Measurements from ENCODE around the gene ADARB2.

Gene ADARB2

GRCh38 chr10:1745780-1746456, 8.6 kb upstream of the ADARB2 start:
- Mint-ChIP-seq H3K4me3 (no peak overlapping the region), H3K9me3 (peaks cover 12% of the 10 kb centered on the region), H3K36me3 (ENCODE audit: low read depth) (peaks cover 4% of the 10 kb centered on the region), H3K27me3 (peaks cover 54% of the 10 kb centered on the region), H3K27ac (no peak overlapping the region), H3K4me1 (ENCODE audit: low read depth) (peaks cover 2% of the 10 kb centered on the region)

GRCh38 chr10:1744524-1744923, 7.2 kb upstream of the ADARB2 start:
- peaks cover 5% of the 10 kb centered on the region for H3K9me3 Mint-ChIP-seq
- H3K27ac Mint-ChIP-seq = no peak overlapping the region
- H3K4me3 Mint-ChIP-seq = no peak overlapping the region
- H3K27me3 Mint-ChIP-seq = peaks cover 59% of the 10 kb centered on the region
- peaks cover 2% of the 10 kb centered on the region for H3K4me1 Mint-ChIP-seq (ENCODE audit: low read depth)
- peaks cover 1% of the 10 kb centered on the region for H3K36me3 Mint-ChIP-seq (ENCODE audit: low read depth)

GRCh38 chr10:1743141-1743540, 5.8 kb upstream of the ADARB2 start:
- Mint-ChIP-seq H3K4me1 (ENCODE audit: low read depth) (peaks cover 2% of the 10 kb centered on the region), H3K27ac (no peak overlapping the region), H3K27me3 (peaks cover 68% of the 10 kb centered on the region), H3K36me3 (ENCODE audit: low read depth) (no peaks in the 10 kb centered on the region), H3K4me3 (no peak overlapping the region), H3K9me3 (no peaks in the 10 kb centered on the region)

- Mint-ChIP-seq H3K36me3 (ENCODE audit: low read depth) (no peaks in the 10 kb centered on the region), H3K27ac (no peak overlapping the region), H3K4me1 (ENCODE audit: low read depth) (peaks cover 12% of the 10 kb centered on the region), H3K27me3 (peaks cover 67% of the 10 kb centered on the region), H3K4me3 (no peak overlapping the region), H3K9me3 (no peaks in the 10 kb centered on the region)
Measured at GRCh38 chr10:1741450-1741849, 4.1 kb upstream of the ADARB2 start.

- Mint-ChIP-seq H3K27me3 (peaks cover 77% of the 10 kb centered on the region), H3K36me3 (ENCODE audit: low read depth) (no peaks in the 10 kb centered on the region)
Measured at GRCh38 chr10:1739751-1740150, 2.4 kb upstream of the ADARB2 start.

GRCh38 chr10:1738950-1739349, 1.6 kb upstream of the ADARB2 start:
- Mint-ChIP-seq H3K9me3 (no peaks in the 10 kb centered on the region), H3K27ac (no peak overlapping the region), H3K4me3 (no peak overlapping the region), H3K36me3 (ENCODE audit: low read depth) (no peaks in the 10 kb centered on the region), H3K4me1 (ENCODE audit: low read depth) (peaks cover 21% of the 10 kb centered on the region), H3K27me3 (peaks cover 82% of the 10 kb centered on the region)

More at GRCh38 chr10:1739751-1740150, 2.4 kb upstream of the ADARB2 start:
- Mint-ChIP-seq H3K4me3 (no peak overlapping the region), H3K9me3 (no peaks in the 10 kb centered on the region), H3K4me1 (ENCODE audit: low read depth) (peaks cover 21% of the 10 kb centered on the region), H3K27ac (no peak overlapping the region)

GRCh38 chr10:1736972-1737221, 428 bp downstream of the ADARB2 start:
- peaks cover 21% of the 10 kb centered on the region for H3K4me1 Mint-ChIP-seq (ENCODE audit: low read depth)
- H3K4me3 Mint-ChIP-seq = peak overlapping the region; percentile 65
- H3K27me3 Mint-ChIP-seq = peaks cover 81% of the 10 kb centered on the region
- no peaks in the 10 kb centered on the region for H3K9me3 Mint-ChIP-seq
- no peaks in the 10 kb centered on the region for H3K36me3 Mint-ChIP-seq (ENCODE audit: low read depth)
- no peak overlapping the region for H3K27ac Mint-ChIP-seq

- Mint-ChIP-seq H3K9me3 (no peaks in the 10 kb centered on the region), H3K27me3 (peaks cover 80% of the 10 kb centered on the region), H3K4me1 (ENCODE audit: low read depth) (peaks cover 19% of the 10 kb centered on the region), H3K27ac (no peak overlapping the region), H3K4me3 (peak overlapping the region; percentile 65), H3K36me3 (ENCODE audit: low read depth) (no peaks in the 10 kb centered on the region)
Measured at GRCh38 chr10:1736144-1736971, 967 bp downstream of the ADARB2 start.

- peaks cover 80% of the 10 kb centered on the region for H3K27me3 Mint-ChIP-seq
- H3K9me3 Mint-ChIP-seq = no peaks in the 10 kb centered on the region
- H3K27ac Mint-ChIP-seq = no peak overlapping the region
- H3K36me3 Mint-ChIP-seq (ENCODE audit: low read depth) = no peaks in the 10 kb centered on the region
- peaks cover 18% of the 10 kb centered on the region for H3K4me1 Mint-ChIP-seq (ENCODE audit: low read depth)
- peak overlapping the region; percentile 48 for H3K4me3 Mint-ChIP-seq
Measured at GRCh38 chr10:1735562-1735961, 1.8 kb downstream of the ADARB2 start.

- Mint-ChIP-seq H3K9me3 (no peaks in the 10 kb centered on the region), H3K27ac (no peak overlapping the region), H3K4me1 (ENCODE audit: low read depth) (peaks cover 18% of the 10 kb centered on the region), H3K27me3 (peaks cover 79% of the 10 kb centered on the region), H3K36me3 (ENCODE audit: low read depth) (no peaks in the 10 kb centered on the region), H3K4me3 (no peak overlapping the region)
Measured at GRCh38 chr10:1734288-1734687, 3.0 kb downstream of the ADARB2 start.

- no peak overlapping the region for H3K27ac Mint-ChIP-seq
- no peaks in the 10 kb centered on the region for H3K36me3 Mint-ChIP-seq (ENCODE audit: low read depth)
- no peak overlapping the region for H3K4me3 Mint-ChIP-seq
- peaks cover 73% of the 10 kb centered on the region for H3K27me3 Mint-ChIP-seq
- H3K4me1 Mint-ChIP-seq (ENCODE audit: low read depth) = peaks cover 18% of the 10 kb centered on the region
- H3K9me3 Mint-ChIP-seq = no peaks in the 10 kb centered on the region
Measured at GRCh38 chr10:1733720-1734119, 3.6 kb downstream of the ADARB2 start.

- H3K27me3 Mint-ChIP-seq = peaks cover 73% of the 10 kb centered on the region
- no peak overlapping the region for H3K4me3 Mint-ChIP-seq
- no peak overlapping the region for H3K27ac Mint-ChIP-seq
- H3K4me1 Mint-ChIP-seq (ENCODE audit: low read depth) = peaks cover 15% of the 10 kb centered on the region
- H3K9me3 Mint-ChIP-seq = no peaks in the 10 kb centered on the region
- no peaks in the 10 kb centered on the region for H3K36me3 Mint-ChIP-seq (ENCODE audit: low read depth)
Measured at GRCh38 chr10:1732564-1732996, 4.7 kb downstream of the ADARB2 start.

- Mint-ChIP-seq H3K4me1 (ENCODE audit: low read depth) (peaks cover 10% of the 10 kb centered on the region), H3K4me3 (no peak overlapping the region), H3K27me3 (peaks cover 81% of the 10 kb centered on the region), H3K9me3 (no peaks in the 10 kb centered on the region), H3K36me3 (ENCODE audit: low read depth) (no peaks in the 10 kb centered on the region), H3K27ac (no peak overlapping the region)
Measured at GRCh38 chr10:1731592-1731991, 5.7 kb downstream of the ADARB2 start.

- Mint-ChIP-seq H3K9me3 (no peaks in the 10 kb centered on the region), H3K4me3 (no peak overlapping the region), H3K27me3 (peaks cover 73% of the 10 kb centered on the region)
Measured at GRCh38 chr10:1729751-1730150, 7.6 kb downstream of the ADARB2 start.

GRCh38 chr10:1726861-1727260, 10.5 kb downstream of the ADARB2 start:
- peaks cover 51% of the 10 kb centered on the region for H3K27me3 Mint-ChIP-seq

More at GRCh38 chr10:1729751-1730150, 7.6 kb downstream of the ADARB2 start:
- H3K4me1 Mint-ChIP-seq (ENCODE audit: low read depth) = no peaks in the 10 kb centered on the region
- H3K27ac Mint-ChIP-seq = no peak overlapping the region
- no peaks in the 10 kb centered on the region for H3K36me3 Mint-ChIP-seq (ENCODE audit: low read depth)

More at GRCh38 chr10:1726861-1727260, 10.5 kb downstream of the ADARB2 start:
- Mint-ChIP-seq H3K9me3 (no peaks in the 10 kb centered on the region), H3K36me3 (ENCODE audit: low read depth) (no peaks in the 10 kb centered on the region), H3K27ac (no peak overlapping the region), H3K4me3 (no peak overlapping the region), H3K4me1 (ENCODE audit: low read depth) (no peaks in the 10 kb centered on the region)
